ENCODE results near the gene PROM1. TPM values are rescaled to one million over a fixed set of nuclear protein-coding genes. Genes with fewer than 3 reads are reported as not detected.

PROM1 gene
- total RNA-seq, 1 experiment from 2014 or later, result 65.1 TPM

- H3K4me1 Mint-ChIP-seq, result peaks cover 5% of the 10 kb centered on the region
- no peak overlapping the region for H3K4me3 Mint-ChIP-seq
- H3K27me3 Mint-ChIP-seq (ENCODE audit: low read depth), result no peaks in the 10 kb centered on the region
- no peak for ATAC-seq
- ChIA-PET CTCF (no interaction called here), POLR2A (no interaction called here)
- TF ChIP-seq ZNF423 (CRISPR knock-in tag; IDR thresholded peaks at IDR 0.05), result no peak
- TF ChIP-seq, protein P1, sequence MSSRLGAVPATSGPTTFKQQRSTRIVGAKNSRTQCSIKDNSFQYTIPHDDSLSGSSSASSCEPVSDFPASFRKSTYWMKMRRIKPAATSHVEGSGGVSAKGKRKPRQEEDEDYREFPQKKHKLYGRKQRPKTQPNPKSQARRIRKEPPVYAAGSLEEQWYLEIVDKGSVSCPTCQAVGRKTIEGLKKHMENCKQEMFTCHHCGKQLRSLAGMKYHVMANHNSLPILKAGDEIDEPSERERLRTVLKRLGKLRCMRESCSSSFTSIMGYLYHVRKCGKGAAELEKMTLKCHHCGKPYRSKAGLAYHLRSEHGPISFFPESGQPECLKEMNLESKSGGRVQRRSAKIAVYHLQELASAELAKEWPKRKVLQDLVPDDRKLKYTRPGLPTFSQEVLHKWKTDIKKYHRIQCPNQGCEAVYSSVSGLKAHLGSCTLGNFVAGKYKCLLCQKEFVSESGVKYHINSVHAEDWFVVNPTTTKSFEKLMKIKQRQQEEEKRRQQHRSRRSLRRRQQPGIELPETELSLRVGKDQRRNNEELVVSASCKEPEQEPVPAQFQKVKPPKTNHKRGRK (CRISPR knock-in tag; IDR thresholded peaks at IDR 0.05; ENCODE audit: borderline replicate concordance), result no peak
- TF ChIP-seq CBFB (CRISPR knock-in tag; IDR thresholded peaks at IDR 0.05; ENCODE audit: low read depth), result no peak
- no peak for TF ChIP-seq JAZF1 (CRISPR knock-in tag; IDR thresholded peaks at IDR 0.05)
- TF ChIP-seq TCF7 (CRISPR knock-in tag; IDR thresholded peaks at IDR 0.05; ENCODE audit: low read depth), result no peak
- TF ChIP-seq RELA (CRISPR knock-in tag; IDR thresholded peaks at IDR 0.05; ENCODE audit: borderline replicate concordance), result no peak
- no peak for TF ChIP-seq NR2C2 (CRISPR knock-in tag; IDR thresholded peaks at IDR 0.05)
- TF ChIP-seq OVOL2 (CRISPR knock-in tag; IDR thresholded peaks at IDR 0.05; ENCODE audit: borderline replicate concordance), result no peak
- no peak for TF ChIP-seq ATF1 (CRISPR knock-in tag; IDR thresholded peaks at IDR 0.05)
- no peak for TF ChIP-seq IRF1 (CRISPR knock-in tag; IDR thresholded peaks at IDR 0.05)
- TF ChIP-seq CTCF (IDR thresholded peaks at IDR 0.05), result no peak
- TF ChIP-seq CDX4 (CRISPR knock-in tag; IDR thresholded peaks at IDR 0.05; ENCODE audit: borderline replicate concordance), result no peak
- TF ChIP-seq ZSCAN18 (CRISPR knock-in tag; IDR thresholded peaks at IDR 0.05), result no peak
- TF ChIP-seq, protein P2, sequence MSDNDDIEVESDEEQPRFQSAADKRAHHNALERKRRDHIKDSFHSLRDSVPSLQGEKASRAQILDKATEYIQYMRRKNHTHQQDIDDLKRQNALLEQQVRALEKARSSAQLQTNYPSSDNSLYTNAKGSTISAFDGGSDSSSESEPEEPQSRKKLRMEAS (CRISPR knock-in tag; IDR thresholded peaks at IDR 0.05), result no peak
- no peak for TF ChIP-seq ERG (CRISPR knock-in tag; IDR thresholded peaks at IDR 0.05)
- no peak for TF ChIP-seq SMAD4 (CRISPR knock-in tag; IDR thresholded peaks at IDR 0.05)
- no peak for TF ChIP-seq IRF2 (CRISPR knock-in tag; IDR thresholded peaks at IDR 0.05; ENCODE audit: borderline replicate concordance, low read depth)
- no peak for TF ChIP-seq KAT7 (CRISPR knock-in tag; IDR thresholded peaks at IDR 0.05; ENCODE audit: borderline replicate concordance)
- H3K36me3 Mint-ChIP-seq, result peaks cover 60% of the 10 kb centered on the region
- H3K9me3 Mint-ChIP-seq, result no peaks in the 10 kb centered on the region
- no peak for DNase-seq (ENCODE audit: low spot score)
- H3K27ac Mint-ChIP-seq, result peak overlapping the region; percentile 70
These were observed 74.7 kb downstream of the PROM1 start for GRCh38 chr4:16009153-16009552.
